Hepatocyte (in vitro differentiated cells): Measurements from ENCODE around the gene FGF9.

Experiments used
- EZH2 ChIP-seq: fragments of 200-600 bp; sonication (generic); IDR thresholded peaks from 2 replicates; pipeline ENCODE4 v1.6.1; 2016; ENCODE audit warnings: antibody characterized with exemption, mild to moderate bottlenecking, borderline replicate concordance
- TF ChIP-seq, protein P1 (sequence below): fragments of 200-600 bp; sonication (generic); IDR thresholded peaks from 2 replicates; pipeline ENCODE4 v1.5.1; 2016; ENCODE audit warnings: antibody characterized with exemption, mild to moderate bottlenecking; ENCODE audit not compliant: poor library complexity

DNA sequence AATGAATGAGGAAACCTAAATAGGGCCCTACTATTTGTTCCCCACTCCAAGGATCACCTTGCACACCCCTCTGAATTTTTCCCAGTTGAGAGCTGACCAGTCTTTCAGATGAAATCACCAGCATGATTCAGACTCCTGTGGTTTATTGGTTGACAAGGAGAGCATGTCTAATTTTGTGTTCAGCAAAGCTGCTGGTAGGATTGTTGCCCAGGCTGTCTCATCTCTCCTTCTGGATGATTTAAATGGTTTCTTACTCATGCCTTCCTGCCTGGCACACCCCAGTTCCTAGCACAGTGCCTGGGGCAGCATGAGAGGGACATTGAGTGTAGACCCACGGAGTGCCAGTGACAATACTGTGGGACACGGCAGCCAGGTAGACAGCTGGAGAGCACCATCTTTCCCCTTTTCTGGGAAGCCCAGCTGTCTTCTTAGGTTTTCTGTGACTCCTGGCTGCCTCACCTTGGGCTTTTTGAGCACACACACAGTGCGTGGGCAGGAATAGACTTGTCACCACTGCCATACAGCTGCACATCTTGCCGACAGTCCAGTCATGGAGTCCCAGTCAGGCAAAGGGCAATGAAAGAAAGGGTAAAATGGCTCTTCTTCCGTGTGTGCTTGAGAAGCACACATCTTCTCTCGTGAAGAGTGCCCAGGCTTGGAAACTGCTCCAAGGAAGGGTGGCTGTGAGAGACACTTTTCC, 12.3 kb downstream of the FGF9 start:
- TF ChIP-seq EZH2: no peak
- TF ChIP-seq, protein P1, sequence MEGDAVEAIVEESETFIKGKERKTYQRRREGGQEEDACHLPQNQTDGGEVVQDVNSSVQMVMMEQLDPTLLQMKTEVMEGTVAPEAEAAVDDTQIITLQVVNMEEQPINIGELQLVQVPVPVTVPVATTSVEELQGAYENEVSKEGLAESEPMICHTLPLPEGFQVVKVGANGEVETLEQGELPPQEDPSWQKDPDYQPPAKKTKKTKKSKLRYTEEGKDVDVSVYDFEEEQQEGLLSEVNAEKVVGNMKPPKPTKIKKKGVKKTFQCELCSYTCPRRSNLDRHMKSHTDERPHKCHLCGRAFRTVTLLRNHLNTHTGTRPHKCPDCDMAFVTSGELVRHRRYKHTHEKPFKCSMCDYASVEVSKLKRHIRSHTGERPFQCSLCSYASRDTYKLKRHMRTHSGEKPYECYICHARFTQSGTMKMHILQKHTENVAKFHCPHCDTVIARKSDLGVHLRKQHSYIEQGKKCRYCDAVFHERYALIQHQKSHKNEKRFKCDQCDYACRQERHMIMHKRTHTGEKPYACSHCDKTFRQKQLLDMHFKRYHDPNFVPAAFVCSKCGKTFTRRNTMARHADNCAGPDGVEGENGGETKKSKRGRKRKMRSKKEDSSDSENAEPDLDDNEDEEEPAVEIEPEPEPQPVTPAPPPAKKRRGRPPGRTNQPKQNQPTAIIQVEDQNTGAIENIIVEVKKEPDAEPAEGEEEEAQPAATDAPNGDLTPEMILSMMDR: no peak
